PFSK-1 (cell line): ENCODE measurements around the gene SLC44A2.

Experiments
- FOXP2 ChIP-seq: optimal IDR thresholded peaks from 2 replicates; pipeline ENCODE3; 2011; ENCODE audit warnings: borderline replicate concordance, control low read depth, inconsistent platforms; ENCODE audit not compliant: insufficient read depth; ENCODE audit errors: extremely low read length, extremely low read depth
- POLR2AphosphoS5 ChIP-seq: IDR thresholded peaks from 2 replicates; pipeline ENCODE4 v1.6.1; 2012; ENCODE audit warnings: low read depth, mild to moderate bottlenecking, control low read depth, low read length, moderate library complexity
- REST ChIP-seq, 2 experiments: IDR thresholded peaks; 2 replicates each; pipeline versions ENCODE4 v1.6.1 to v1.8.0; 2011 to 2012; ENCODE audit warnings: low read depth in 2 of 2, low read length in 2 of 2, control low read depth in 1 of 2, inconsistent platforms in 1 of 2, mild to moderate bottlenecking in 1 of 2, moderate library complexity in 1 of 2; ENCODE audit not compliant: insufficient read depth in 1 of 2
- SIN3A ChIP-seq: IDR thresholded peaks from 2 replicates; pipeline ENCODE4 v1.6.1; 2012; ENCODE audit warnings: mild to moderate bottlenecking, low read length, moderate library complexity, borderline replicate concordance; ENCODE audit not compliant: insufficient read depth
- TAF1 ChIP-seq: IDR thresholded peaks from 2 replicates; pipeline ENCODE4 v1.6.1; 2012; ENCODE audit warnings: low read length, control low read depth, borderline replicate concordance; ENCODE audit not compliant: insufficient read depth

Gene SLC44A2

GRCh38 chr19:10670182-10670581 is 44.8 kb downstream of the SLC44A2 start:
- TF ChIP-seq FOXP2 (no peak), REST (IDR thresholded peaks at IDR 0.05; ENCODE audit: insufficient read depth in 1 of 2, low read depth in 2 of 2, low read length in 2 of 2) (no peak), POLR2AphosphoS5 (no peak), TAF1 (no peak), SIN3A (no peak)

DNA sequence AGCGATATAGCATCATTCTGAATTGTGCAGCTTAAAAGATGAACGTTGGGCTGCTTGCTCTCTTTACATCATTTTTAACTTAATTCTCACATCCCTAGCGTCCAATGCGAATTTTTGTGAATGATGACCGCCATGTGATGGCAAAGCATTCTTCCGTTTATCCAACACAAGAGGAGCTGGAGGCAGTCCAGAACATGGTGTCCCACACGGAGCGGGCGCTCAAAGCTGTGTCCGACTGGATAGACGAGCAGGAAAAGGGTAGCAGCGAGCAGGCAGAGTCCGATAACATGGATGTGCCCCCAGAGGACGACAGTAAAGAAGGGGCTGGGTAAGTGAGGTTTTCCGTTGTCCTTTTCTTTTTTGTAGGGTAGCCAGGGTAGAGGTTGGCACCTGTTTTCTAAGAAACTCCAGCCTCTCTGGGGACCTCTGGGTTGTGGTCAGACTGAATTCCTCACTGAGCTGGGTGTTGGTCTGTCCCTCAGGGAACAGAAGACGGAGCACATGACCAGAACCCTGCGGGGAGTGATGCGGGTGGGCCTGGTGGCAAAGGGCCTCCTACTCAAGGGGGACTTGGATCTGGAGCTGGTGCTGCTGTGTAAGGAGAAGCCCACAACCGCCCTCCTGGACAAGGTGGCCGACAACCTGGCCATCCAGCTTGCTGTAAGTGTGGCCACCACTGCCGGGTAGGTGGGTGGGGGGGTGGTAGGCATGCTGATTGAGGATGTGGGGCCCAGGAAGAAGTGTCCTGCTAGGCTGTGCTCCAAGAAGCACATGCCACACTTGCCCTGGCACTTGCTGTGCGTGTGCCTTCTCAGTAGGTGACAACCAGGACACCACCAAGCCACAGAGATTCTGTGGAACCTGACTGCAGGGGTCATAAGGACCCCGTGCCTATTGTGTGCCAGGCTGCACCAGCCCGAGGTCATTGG is 45.8 kb downstream of the SLC44A2 start:
- TF ChIP-seq POLR2AphosphoS5 (no peak), FOXP2 (no peak), TAF1 (no peak), REST (IDR thresholded peaks at IDR 0.05; ENCODE audit: insufficient read depth in 1 of 2, low read depth in 2 of 2, low read length in 2 of 2) (no peak), SIN3A (no peak)

DNA sequence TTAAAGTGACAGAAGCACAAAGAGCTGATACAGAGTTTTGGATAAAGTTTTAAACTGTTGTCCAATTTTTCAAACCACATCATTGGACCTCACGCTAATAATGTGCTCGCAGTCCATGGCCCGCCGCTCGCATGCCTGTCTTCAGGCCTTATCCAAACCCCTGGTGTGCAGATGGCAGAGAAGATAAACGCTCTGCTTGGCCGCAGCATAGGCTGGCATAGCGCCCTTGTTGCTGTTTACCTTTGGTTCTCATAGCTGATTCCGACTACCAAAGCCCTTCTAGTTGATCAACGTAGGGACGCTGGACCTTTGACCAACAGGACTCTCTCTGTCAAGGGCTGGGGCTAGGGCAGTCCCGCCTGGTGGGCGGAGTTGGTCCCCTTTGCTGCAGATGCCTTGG is 52.4 kb downstream of the SLC44A2 start:
- TF ChIP-seq TAF1, result no peak
- no peak for TF ChIP-seq REST (IDR thresholded peaks at IDR 0.05; ENCODE audit: insufficient read depth in 1 of 2, low read depth in 2 of 2, low read length in 2 of 2)
- TF ChIP-seq POLR2AphosphoS5, result no peak
- no peak for TF ChIP-seq FOXP2
- TF ChIP-seq SIN3A, result no peak

DNA sequence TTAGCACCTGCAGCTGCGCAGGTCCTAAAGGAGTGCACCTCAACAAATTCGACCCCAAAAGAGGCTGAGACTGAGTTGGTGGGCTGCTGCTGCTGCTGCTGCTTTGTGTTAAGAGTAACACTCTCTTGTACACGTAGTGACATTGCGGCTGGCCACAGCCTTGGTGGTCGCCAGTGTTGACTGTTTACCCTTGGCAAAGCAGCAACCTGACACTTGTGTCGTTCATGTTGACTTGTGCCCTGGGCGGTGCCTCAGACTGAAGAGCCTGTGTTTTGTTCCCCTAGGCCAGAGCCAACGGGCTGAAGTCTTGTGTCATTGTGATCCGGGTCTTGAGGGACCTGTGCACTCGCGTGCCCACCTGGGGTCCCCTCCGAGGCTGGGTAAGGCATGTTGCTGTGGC is 53.5 kb downstream of the SLC44A2 start:
- TF ChIP-seq SIN3A (no peak), FOXP2 (no peak), POLR2AphosphoS5 (no peak), REST (IDR thresholded peaks at IDR 0.05; ENCODE audit: insufficient read depth in 1 of 2, low read depth in 2 of 2, low read length in 2 of 2) (no peak), TAF1 (no peak)

GRCh38 chr19:10679743-10680142 is 54.4 kb downstream of the SLC44A2 start:
- TF ChIP-seq SIN3A (no peak), TAF1 (no peak), POLR2AphosphoS5 (no peak), FOXP2 (no peak), REST (IDR thresholded peaks at IDR 0.05; ENCODE audit: insufficient read depth in 1 of 2, low read depth in 2 of 2, low read length in 2 of 2) (no peak)
